Activated CD4-positive, alpha-beta T cell treated with anti-CD3 and anti-CD28 coated beads, Interleukin-2, amount 50 U/mL, for 4 hours (primary cell): Measurements from ENCODE around the gene MEGF11.

Source experiments
- DNase-seq, 2 experiments: peaks; one replicate each; pipeline ENCODE4 v3.0.0-alpha.2; 2020

Gene MEGF11

GRCh38 chr15:66138096-66138783 is 115.3 kb downstream of the MEGF11 start:
- no peak for DNase-seq

DNA sequence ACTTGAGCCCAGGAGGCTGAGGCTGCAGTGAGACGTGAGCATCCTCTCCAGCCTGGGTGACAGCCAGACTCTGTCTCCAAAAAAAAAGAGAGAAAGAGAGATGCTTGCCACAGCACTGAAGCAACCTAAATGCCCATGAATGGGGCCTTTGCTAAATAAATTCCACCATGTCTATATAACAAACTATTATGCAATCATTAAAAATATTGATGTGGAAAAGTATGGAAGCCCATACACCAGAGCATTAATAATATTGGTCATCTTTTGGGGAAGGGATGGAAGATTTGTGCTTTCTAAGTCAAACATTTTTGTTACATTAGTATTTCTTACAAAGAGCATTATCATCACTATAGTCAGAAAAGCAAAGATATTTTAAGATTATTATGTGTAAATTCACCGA is 116.6 kb downstream of the MEGF11 start:
- DNase-seq = no peak

DNA sequence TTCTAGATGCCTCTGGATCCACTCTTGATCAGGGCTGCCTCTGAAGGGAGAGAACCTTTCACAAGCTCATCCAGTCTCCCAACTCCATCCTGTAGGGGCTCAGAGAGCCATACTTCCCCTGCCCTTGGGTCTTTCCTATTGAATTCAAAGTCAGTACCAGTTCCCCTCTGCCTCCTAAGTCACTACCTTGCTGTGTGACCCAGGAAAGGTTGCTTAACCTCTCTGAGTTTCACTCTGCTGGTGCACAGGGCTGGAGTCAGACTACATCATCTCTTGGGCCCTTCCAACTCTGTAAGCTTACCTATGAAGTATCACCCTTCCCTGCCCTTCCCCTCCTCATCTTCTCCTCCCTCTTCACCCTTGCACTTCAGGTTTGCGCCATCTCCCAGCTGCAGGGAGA is 117.9 kb downstream of the MEGF11 start:
- DNase-seq = no peak

GRCh38 chr15:66134284-66134683 is 119.3 kb downstream of the MEGF11 start:
- no peak for DNase-seq

DNA sequence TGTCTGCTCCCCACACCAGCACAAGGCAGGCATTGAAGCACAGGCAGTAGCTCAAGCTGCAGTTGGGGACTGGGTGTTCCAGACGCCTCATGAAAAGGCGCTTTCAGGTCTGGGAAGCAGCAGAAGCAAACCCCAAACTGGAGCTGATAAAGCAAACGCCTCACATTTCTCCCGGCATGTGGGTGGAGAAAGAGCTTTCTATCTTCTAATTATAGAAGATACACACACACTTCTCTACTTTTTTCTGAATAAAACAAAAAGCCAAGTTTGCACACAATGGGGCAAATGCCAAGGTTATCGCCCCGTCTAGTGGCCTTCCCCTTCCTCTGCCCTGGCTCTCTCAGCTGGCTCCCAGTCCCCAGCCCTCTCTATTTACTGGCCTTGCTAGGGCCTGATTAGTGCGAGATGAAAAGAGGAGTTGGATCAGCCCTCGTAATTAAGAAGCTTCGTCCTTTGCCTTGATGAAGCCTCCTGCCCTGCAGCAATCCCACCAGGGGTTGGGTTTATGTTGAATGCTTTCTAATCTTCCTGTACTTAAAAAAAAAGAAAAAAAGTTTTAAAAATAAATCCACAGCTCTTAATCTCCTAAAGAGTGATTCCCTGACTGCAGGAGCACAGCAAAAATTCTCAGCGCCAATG is 120.2 kb downstream of the MEGF11 start:
- DNase-seq = no peak

GRCh38 chr15:66132251-66132816 is 121.2 kb downstream of the MEGF11 start:
- DNase-seq = no peak

DNA sequence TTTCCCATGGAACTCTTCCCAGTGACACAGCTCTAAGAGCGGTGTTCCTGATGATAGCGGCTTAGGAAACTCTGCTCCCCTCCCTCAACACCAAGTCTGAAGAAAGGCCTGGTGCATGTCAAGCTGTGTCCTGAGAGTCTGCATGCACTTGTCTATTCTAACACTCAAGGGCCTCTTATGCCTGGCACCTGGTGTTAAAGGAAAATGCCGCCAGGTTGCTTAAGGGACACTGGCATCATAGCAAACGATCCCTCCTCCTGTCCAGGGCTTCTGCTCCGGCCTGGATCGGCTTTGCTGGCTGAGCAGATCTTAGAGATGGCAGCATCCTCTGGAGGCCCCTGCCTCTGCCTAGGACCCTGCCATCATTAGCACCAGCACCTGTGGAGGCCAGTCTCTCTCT is 121.7 kb downstream of the MEGF11 start:
- DNase-seq = no peak

- DNase-seq = no peak
Observed at GRCh38 chr15:66131200-66131599, 122.3 kb downstream of the MEGF11 start.

DNA sequence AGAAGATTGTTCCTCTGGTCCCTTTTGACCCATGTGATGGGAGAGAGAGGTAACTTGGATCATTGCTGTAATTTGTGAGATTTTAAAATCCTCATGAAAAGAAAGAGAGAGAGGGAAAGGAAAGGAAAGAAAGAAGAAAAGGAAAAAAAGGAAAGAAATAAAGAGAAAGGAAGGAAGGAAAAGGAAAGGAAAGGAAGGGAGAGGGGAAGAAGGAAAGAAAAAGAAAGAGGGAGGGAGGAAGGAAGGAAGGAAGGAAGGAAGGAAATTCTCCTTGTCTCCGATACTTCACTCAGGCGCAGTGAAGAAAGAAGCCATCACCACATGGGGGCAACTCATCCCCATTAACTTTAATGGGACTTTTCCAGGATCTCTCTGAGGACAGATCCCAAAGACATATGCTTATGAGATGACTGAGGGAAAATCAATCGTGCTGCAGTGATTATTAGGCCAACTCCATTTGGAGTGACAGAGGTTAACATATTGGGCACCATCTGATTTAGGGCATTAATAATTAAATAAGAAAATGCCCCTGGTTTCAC is 123.0 kb downstream of the MEGF11 start:
- DNase-seq = no peak

GRCh38 chr15:66129586-66129985 is 124.0 kb downstream of the MEGF11 start:
- DNase-seq = no peak

DNA sequence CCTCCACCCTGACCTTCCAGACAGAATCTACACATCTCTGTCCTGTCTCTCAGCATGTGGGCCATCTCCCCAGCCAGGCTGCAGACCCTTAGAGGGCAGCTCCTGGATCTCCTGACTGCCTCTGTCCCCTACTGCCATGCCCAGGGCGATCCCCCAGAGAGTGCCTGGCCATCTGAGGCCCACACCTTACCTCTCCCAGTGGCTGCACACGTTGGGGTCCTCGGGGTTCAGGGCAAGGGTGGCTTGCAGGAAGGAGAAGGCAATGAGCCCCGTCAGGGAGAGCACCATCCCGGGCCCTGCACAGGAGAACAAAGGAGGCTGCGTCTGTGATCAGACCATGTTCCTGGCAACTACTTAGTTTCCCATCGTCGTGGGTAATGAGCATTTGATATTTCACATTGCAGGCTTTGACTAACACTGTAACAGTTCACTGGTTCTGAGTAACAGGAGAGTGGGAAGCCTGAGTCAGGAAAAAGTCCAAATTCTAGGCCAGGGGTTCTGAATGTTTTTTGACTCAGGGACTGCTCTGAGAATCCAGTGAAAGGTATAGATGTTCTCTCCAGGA is 125.4 kb downstream of the MEGF11 start:
- DNase-seq = no peak

DNA sequence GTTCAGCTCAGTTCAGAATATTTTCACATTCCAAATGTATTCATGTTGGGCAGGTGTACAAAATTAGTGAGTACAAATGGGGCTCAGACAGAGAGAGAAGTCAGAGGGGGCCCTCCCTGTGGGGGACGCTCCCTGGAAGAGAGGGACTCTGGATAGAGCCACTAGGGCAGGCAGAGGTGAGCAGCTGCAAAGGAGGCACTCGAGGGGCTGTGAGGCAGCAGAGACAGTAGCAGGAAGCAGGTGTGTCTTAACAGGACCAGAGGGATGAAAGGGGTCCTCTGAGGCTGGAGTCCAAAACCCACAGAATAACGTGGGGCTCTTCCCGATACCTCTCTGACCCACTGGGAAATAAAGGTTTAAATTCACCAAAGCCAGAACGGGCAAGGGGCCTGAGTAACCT is 127.1 kb downstream of the MEGF11 start:
- no peak for DNase-seq

GRCh38 chr15:66126031-66126441 is 127.5 kb downstream of the MEGF11 start:
- no peak for DNase-seq

DNA sequence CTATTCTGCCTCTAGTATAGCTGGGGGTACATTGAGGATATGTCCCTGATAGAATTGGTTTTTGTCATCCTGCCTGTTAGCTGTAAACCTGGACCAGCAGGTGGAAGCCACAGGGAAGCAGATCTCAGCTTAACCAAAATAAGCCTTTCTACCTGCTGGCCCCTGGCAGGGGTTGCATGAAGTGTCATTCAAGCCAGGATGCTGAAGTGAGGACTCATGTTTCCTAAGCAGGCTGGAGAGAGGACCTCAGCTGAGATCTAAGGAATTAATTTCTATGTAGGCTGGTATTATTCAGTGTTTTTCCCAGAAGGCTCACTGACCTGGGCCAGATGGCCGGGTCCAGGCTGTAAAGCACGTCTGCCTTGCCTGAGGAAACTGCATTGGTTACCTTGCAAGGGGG is 128.9 kb downstream of the MEGF11 start:
- DNase-seq = no peak

DNA sequence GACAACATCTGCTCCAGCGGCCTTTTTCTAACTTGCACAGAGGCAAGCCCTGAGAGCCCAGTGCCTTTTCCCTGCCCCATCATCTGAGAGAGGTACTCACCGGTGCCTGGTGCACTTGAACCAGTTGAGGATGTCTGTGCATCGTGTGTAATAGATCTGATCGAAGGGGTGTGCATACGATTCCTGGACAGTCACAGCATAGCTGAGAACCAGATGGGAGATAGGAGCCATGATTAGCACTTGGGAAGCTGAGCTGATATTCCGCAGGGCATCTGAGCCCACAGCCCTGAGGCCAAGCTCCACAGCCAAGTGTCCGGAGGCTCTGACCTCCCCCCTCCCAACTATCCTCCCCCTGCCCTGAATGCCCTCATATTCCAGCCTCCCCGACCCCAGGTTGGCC is 129.8 kb downstream of the MEGF11 start:
- DNase-seq = no peak

- no peak for DNase-seq
Observed at GRCh38 chr15:66120422-66120821, 133.1 kb downstream of the MEGF11 start.

DNA sequence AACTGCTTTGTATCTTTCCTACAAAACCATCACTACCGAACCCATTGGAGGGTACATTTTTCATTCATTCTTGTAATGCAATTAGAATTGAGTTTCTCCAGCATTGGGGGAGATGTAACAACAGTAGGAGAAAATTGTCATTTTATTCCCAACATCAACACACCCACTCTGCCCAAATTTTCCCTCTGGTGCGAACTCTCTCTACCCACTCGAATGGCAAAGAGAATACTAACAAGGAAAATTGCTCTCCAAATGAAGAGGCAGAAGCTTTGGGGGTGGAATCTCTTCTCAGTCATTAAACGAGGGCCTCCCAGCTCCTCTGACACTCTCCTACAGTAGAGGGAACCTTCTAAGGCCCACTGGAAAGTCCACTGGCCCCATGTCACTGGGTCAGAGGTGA is 135.7 kb downstream of the MEGF11 start:
- no peak for DNase-seq

- DNase-seq = peak; percentile 4 to 6
Observed at GRCh38 chr15:66115568-66116206, 137.9 kb downstream of the MEGF11 start.

- no peak for DNase-seq
Observed at GRCh38 chr15:66114863-66115425, 138.6 kb downstream of the MEGF11 start.

- no peak for DNase-seq
Observed at GRCh38 chr15:66112388-66112787, 141.2 kb downstream of the MEGF11 start.

GRCh38 chr15:66111363-66111762 is 142.2 kb downstream of the MEGF11 start:
- DNase-seq = no peak

GRCh38 chr15:66110864-66111263 is 142.7 kb downstream of the MEGF11 start:
- no peak for DNase-seq

DNA sequence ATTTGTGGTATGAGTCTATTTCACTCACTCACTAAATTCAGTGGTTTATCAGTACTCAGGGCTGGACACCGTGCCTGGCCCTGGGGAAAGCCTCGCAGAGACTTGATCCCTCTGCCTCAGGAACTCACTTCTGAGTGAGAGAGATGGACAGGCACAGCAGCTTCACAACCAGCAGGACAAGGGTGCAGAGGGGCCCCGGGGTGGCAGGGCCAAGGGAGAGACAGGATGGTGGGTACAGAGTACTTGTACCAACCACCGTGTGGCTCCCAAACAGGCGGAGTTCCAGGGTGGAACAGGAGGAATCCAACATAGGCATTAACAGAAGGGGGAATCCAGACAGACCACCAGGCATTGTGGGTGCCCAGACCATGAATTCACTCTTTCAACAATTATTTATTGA is 143.7 kb downstream of the MEGF11 start:
- no peak for DNase-seq
